NB4 (cell line): ENCODE data around the gene MMP19.

Experiments used
- DNase-seq: peaks from one replicate; pipeline ENCODE4 v3.0.0; 2010; ENCODE audit warnings: low read depth
- H3K4me3 ChIP-seq: one replicate; pipeline ENCODE4 v1.5.1; 2011; ENCODE audit warnings: mild to moderate bottlenecking, low read depth, low read length, moderate library complexity
- CTCF ChIP-seq: IDR thresholded peaks from one replicate; pipeline ENCODE4 v1.5.1; 2012; ENCODE audit warnings: low read depth, low read length
- MAX ChIP-seq: IDR thresholded peaks from 2 replicates; pipeline ENCODE4 v1.6.1; 2011; ENCODE audit warnings: low read depth, low read length
- MYC ChIP-seq: IDR thresholded peaks from 2 replicates; pipeline ENCODE4 v1.6.1; 2011; ENCODE audit warnings: low read depth, low read length
- POLR2A ChIP-seq: IDR thresholded peaks from 2 replicates; pipeline ENCODE4 v1.6.1; 2011; ENCODE audit warnings: mild to moderate bottlenecking; ENCODE audit not compliant: insufficient read length; ENCODE audit errors: extremely low read depth

Gene MMP19

DNA sequence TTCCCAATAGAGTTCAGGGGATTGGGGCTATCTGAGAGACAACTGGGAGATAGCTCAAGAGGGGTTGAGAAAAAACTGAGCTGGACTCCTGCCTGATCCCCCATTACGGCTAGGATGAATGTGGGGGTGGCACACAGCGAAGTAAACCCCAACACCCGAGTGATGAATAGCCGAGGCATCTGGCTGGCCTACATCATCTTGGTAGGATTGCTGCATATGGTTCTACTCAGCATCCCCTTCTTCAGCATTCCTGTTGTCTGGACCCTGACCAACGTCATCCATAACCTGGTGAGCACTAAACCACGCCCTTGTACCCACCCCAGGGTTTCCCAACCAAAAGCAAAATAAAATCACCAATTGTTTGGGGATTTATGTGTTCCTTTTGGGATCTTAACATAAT lies 23.9 kb downstream of the MMP19 start:
- DNase-seq, result no peak
- no peak for TF ChIP-seq POLR2A
- no peak for TF ChIP-seq CTCF
- TF ChIP-seq MYC, result no peak
- TF ChIP-seq MAX, result no peak
- H3K4me3 ChIP-seq, result peak overlapping the region; percentile 99

- DNase-seq, result no peak
- peak; percentile 3 for TF ChIP-seq MAX
- no peak for TF ChIP-seq CTCF
- H3K4me3 ChIP-seq, result peak overlapping the region; percentile 99
These were observed 24.5 kb downstream of the MMP19 start for GRCh38 chr12:55818140-55818728.

- H3K4me3 ChIP-seq, result peak within 1 kb of the TSS; percentile 99
- DNase-seq, result peak; percentile 100
- TF ChIP-seq CTCF, result no peak
- TF ChIP-seq MAX, result peak; percentile 32; the same call in 1 of the 2 replicates
- TF ChIP-seq POLR2A, result peak; percentile 75
- peak; percentile 47; the same call in 1 of the 2 replicates for TF ChIP-seq MYC
These were observed 25.2 kb downstream of the MMP19 start, which contains the start of the genes ORMDL2 and SARNP for GRCh38 chr12:55817345-55818139. TSS of gene ORMDL2 (plus strand) at chr12:55818041. CDS start at chr12:55819000, 959 bp downstream. TSS of gene SARNP (minus strand) at chr12:55817724. CDS start at chr12:55817701, 23 bp downstream.

- no peak for TF ChIP-seq MYC
- no peak for TF ChIP-seq CTCF
- no peak for TF ChIP-seq POLR2A
- TF ChIP-seq MAX, result no peak
- peak; percentile 41 for DNase-seq
- H3K4me3 ChIP-seq, result peak overlapping the region; percentile 99
These were observed 25.8 kb downstream of the MMP19 start for GRCh38 chr12:55816881-55817344.

- peak overlapping the region; percentile 99 for H3K4me3 ChIP-seq
- TF ChIP-seq CTCF, result no peak
- TF ChIP-seq MAX, result no peak
- no peak for TF ChIP-seq POLR2A
- TF ChIP-seq MYC, result no peak
- DNase-seq, result no peak
These were observed 27.3 kb downstream of the MMP19 start for GRCh38 chr12:55815473-55815872.
